Stimulated activated naive CD8-positive, alpha-beta T cell treated with anti-CD3 and anti-CD28 coated beads, Interleukin-15, Interleukin-2, amounts not matched to agents 100 U/mL and 50 U/mL, for 24 hours (primary cell): ENCODE results near the gene SPIRE1.

ENCODE experiments used
- ATAC-seq: fragments of 150-1000 bp; cut with Tn5 transposase; one replicate; pipeline ENCODE4 v1.10.0; 2021
- DNase-seq: peaks from one replicate; pipeline ENCODE4 v3.0.0; 2021

SPIRE1 gene

DNA sequence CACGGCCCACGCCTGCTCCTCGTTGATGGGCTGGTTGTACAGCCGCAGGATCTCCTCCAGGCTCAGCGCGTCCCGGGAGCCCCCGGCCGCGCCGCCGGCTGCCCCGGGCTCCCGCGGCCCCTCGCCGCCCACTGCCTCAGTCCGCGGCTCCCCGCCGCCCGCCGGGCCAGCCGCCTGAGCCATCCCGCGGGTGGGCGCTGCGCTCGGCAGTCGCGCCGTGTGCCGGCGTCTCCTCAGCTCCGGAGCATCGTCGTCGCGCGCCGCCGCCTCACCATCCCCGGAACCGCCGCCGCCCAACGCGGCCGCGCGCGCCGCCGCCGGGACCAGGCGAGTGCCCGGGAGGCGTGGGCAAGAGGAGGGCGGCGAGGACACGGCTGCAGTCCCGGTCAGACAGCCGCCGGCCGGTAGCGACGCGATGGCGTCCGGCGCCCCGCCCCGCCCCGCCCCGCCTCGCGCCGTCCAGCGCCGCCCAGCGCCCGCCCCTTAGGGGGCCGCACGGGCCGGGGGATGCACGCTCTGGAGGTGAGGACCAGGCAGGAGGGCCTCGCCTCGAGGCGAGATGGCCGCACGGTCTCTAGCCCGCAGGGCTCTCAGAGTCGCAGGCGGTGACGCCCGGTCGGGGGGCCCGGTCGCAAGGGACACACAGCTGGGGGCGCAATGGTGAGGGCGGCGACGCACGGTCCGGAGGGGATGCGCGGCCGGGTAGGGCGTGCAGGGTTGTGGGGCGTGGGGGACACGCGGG lies at the start of gene SPIRE1:
Gene SPIRE1 (minus strand): TSS at position 424 of the 742 bp plus-strand sequence. CDS start 241 bp downstream, at position 183.
- DNase-seq (peak; percentile 41), ATAC-seq (peak; percentile 69)

DNA sequence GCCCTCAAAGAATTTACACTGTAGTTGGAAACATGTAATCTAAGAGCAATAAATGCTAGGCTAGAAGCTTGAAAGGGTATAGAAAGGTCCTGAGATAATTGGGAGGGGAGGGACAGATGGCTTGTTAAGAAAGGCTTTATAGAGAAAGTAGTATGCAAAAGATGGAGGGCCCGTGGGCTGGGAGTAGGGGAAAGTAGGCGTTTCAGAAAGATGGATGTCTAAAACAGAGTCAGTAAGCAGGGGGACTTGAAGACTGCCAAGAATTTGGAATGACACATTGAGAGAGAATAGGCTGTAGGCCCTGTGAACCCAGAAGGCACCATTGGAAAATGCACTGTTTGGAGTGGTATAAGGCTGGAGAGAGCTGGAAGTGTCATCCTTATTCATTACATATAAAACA lies 45.8 kb upstream of the SPIRE1 start:
- DNase-seq: no peak

DNA sequence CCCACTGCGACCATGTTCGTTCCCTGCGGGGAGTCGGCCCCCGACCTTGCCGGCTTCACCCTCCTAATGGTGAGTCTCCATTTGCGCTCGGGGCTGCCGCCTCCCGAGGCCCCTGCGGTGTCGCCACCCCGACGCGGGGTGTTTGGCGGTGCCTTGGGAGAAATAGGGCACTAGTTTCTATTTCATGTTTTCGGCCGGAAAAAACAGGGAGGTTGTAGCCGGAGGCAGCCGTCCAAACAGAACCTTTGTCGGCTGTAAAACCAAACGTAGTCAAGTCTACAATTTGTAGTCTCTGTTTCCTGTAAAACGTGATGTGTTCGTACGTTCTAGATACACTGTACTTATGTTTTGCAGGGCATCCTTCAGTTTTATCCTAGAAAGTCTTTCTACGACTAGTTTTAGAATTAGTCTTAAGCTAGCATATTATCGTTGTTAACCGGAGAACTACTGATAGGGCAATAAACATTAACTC lies 45.2 kb upstream of the SPIRE1 start:
- ATAC-seq: no peak
- no peak for DNase-seq

More for the DNA sequence above, 45.8 kb upstream of the SPIRE1 start:
- ATAC-seq: no peak

DNA sequence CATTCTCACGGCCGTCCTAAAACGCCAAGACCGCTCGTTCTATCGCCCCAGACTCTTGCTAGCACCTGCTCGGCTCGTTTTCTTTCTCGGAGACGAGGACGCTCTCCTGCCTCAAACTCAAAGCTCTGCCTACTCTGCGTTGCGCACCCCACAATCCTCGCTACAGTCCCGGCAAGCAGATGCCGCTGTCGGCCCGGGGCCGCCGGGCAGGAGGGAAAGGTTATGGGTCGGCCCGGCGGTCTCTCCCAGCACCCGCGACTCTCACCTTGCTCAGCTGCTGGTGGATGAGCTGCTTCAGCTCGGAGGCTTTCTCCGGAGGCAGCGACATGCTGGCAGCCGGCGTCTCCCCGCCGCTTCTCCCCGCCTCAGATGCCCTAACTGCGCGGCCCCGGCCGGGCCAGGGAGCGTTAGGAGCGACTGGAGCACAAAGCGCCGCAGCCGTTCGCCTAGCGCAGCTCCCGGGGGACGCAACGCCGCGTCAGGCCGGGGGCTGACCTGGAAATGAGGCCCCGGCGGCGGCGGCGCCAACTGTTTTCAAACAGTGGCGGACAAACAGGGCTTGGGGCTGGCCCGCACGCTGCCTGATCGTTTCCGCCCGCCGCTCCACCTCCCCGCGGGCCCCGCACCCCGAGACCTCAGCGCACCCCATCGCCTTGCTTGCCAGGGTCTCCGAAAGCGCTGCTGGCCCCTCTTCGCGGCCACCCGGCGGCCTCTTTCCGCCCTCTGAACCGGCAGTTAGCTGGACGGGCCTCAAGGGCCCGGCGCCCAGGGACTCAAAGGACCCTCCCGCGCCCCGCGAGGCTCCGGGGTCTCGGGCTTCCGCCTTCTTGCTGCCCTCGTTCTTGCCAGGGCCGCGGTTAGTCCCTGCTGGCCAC lies 44.6 kb upstream of the SPIRE1 start, which contains the start of the genes CEP76 and PSMG2:
Gene CEP76 (minus strand): TSS at position 503 of the 875 bp plus-strand sequence. CDS start 175 bp downstream, at position 328.
Gene PSMG2 (plus strand): TSS at position 822 of the 875 bp plus-strand sequence. CDS start 66 bp downstream, outside the sequence.
- ATAC-seq (peak; percentile 88), DNase-seq (peak; percentile 89)

DNA sequence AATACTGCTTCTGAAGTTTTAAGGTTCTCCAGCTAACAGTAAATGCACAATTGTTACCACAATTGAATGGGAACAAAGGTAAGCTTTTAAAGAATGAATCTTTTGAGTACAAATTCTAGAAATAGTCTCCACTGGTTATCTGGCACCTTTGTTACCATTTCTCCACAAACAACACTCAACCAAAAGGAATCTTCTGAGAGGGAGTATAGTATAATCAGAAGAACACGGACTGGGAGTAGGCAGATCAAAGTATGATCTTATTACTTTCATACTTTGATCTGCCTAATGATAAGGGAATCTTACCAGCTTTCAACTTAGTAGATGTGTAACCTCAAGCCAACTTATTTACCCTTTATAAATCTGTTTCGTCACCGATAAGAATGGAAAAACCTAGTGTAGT lies 43.3 kb upstream of the SPIRE1 start:
- ATAC-seq: peak; percentile 34
- DNase-seq: no peak

DNA sequence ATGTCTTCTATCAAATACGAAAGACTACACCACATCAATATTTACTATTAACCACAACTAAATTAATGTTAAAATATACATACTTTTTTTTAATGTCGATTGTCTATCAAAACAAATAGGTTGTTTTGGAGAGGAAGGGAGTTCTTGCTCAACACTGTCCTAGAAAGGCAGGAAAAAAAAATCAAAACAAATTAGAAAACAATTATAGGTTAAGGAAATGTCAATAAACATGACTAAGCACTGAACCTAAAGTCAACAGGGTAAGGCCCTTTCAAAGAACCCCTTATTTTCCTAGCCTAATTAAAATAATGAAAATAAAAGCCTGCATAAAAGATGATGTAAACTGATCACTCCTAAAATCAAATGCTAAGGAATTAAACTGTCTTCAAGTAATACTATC lies 41.8 kb upstream of the SPIRE1 start:
- DNase-seq: no peak
- no peak for ATAC-seq

DNA sequence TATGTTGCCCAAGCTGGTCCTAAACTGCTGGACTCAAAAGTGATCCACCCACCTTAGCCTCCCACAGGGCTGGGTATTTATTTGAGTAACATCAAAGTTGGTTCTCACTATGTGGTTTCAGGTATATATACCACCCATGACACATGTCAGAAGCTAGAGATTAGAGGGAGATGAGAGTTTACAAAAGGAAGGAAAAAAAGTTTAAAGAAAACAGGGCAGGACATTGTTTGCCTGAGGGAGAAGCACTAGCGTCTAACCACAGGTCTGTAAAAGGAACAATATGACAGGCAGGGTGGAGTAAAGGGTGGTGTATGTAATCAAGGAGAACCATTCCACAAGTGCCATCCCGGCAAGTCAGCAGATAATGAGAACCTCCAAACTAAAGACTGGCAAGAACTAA lies 36.1 kb upstream of the SPIRE1 start:
- no peak for ATAC-seq

DNA sequence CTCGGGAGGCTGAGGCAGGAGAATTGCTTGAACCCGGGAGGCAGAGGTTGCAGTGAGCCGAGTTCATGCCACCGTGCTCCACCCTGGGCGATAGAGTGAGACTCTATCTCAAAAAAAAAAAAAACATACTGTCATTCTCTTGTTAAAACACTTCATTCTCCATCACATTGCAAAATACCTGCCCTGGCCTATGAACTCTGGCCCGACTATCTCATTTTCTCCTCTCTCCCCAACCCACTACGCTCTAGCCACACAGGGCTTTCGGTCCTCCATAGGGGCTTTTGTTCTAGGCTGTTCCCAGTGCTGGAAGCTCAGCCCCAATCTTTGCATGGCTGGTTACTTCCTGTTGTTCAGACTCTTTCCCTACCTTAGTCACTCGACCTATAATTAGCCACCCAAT lies 34.3 kb upstream of the SPIRE1 start:
- no peak for ATAC-seq
- DNase-seq: no peak

More for the DNA sequence above, 36.1 kb upstream of the SPIRE1 start:
- DNase-seq: no peak

DNA sequence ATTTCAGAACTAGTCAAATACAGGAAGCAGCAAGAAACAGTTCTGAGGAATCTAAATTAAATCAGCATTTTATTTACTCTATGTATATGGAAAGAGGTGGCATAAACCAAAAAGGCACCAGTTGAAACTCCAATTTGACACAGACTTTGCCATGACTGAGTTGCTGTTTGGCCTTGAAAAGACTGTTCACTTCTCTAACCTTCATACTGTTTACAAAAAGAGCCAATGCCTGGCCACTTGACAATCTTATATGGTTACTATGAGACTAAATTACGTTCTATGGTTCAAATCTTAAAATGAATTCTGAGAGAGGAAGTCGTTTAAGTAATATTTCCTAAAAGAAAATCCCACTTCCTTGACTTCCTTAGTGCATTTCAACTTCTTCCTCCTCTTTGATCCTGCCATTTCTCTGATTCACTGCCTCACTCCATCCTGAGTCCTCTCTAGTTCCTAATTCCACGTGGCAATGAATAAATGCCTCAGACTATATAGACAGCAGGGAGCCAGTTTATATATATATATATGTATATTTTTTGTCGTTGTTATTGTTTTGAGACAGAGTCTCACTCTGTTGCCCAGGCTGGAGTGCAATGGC lies 31.4 kb upstream of the SPIRE1 start:
- no peak for ATAC-seq

DNA sequence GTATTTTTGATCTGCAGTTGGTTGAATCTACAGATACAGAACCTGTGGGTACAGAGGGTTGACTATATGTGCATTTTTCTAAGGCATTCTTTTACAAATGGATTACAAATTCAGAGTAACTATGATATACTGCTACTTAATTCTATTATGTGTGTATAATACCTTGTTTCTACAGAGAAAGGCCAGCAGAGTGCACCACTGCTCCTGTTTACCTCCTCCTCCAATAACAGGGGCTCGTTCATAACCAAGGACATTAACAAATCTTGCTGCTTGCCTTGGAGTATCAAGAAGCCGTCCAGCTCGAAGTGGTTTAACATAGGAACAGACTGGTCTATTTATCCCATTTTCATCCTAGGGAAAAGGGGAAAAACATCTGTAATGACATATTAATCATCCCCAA lies 28.2 kb upstream of the SPIRE1 start:
- ATAC-seq: no peak
- no peak for DNase-seq

More for the DNA sequence above, 31.4 kb upstream of the SPIRE1 start:
- no peak for DNase-seq

DNA sequence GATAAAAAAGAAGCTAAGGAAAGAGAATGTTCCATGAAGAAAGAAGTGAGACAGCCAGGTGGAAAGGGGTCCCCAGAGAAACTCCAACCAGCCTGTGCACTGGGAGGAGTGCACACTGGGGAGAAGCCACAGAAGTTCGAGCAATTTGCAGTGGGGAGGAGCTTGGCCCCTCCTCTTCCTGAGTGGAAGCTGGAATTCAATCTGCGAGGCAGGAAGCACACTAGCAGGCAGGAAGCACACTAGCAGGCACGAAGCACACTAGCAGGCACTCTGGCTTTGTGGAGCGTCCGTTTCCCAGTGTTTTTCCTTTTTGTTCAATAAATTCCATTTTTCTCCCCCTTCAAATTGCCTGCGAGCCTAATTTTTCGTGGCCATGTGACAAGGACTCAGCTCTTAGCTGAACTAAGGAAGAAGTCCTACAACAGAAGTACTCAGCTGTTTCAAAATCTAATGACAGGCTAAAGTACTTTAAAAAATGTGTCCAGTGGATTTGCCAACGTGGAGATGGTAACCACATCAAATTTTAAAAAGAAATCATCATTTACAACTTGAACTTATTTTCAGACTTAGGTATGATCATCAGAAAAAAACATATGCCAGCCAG lies 21.4 kb upstream of the SPIRE1 start:
- ATAC-seq (no peak), DNase-seq (no peak)

DNA sequence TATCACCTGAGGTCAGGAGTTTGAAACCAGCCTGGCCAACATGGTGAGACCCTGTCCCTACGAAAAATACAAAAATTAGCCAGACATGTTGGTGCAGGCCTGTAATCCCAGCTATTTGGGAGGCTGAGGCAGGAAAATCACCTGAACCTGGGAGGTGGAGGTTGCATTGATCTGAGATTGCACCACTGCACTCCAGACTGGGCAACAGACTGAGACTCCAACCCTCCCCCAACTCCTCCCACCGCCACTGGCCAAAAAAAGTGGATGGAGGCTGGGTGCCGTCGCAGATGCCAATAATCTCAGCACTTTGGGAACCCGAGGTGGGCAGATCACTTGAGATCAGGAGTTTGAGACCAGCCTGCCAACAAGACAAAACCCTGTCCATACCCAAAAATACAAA lies 10.1 kb upstream of the SPIRE1 start:
- no peak for DNase-seq
- no peak for ATAC-seq

DNA sequence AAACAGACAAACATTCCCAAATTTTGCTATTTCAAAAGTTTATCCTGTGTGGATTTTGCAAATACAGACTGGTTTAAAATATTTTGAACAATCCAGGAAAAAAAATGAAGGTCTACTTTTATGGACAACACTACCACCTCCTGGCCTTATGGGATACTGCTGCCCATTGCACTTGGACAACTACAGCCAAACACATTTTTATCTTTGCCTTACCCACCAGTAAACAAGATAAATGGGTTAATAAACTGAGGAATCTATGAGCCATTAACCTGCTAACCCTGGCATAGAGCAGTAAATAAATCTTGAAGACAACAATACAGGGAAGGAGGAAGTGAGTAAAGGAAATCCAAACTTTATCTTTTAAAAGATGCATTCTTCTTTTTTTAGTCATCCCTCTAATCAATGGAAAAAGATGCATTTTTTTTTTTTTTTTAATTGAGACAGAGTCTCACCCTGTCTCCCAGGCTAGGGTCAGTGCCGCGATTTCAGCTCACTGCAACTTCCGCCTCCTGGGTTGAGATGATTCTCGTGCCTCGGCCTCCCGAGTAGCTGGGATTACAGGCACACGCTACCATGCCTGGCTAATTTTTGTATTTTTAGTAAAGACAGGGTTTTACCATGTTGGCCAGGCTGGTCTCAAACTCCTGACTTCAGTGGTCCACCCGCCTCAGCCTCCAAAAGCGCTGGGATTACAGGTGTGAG lies 2.1 kb upstream of the SPIRE1 start:
- ATAC-seq (no peak), DNase-seq (peak; percentile 35)

DNA sequence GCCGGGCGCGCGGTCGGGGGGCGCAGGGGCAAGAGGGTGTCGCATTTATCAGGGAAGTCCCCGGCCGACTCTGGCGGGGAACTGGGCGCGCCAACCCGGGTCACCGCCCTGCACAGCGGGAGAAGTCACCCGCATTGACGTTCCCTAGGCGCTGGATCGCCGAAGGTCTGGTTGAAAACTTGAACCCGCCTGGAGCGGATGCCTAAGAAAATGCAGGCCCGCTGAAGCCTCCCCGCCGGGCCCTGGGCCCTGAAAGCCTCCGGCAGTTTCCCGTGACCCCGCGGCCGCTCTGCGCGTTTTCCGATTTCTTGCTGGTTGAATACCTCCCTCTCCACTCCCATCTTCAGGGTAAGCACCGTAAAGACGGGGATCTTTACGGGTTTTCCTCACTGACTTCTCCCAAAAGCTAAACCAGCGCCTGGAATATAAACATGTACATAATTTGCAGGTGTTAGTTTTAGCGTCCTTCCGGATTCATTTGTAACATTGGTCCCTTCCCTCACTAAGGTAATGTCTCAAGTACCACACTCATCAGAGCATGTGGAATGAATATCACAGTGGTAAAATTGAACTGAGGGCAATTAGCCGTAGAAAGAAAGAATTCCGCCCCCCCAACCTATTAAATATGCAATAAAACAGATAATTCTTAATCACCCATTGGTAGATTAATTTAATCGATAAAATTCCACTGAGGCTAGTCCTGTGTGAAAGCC lies 675 bp upstream of the SPIRE1 start:
- peak; percentile 38 for DNase-seq

DNA sequence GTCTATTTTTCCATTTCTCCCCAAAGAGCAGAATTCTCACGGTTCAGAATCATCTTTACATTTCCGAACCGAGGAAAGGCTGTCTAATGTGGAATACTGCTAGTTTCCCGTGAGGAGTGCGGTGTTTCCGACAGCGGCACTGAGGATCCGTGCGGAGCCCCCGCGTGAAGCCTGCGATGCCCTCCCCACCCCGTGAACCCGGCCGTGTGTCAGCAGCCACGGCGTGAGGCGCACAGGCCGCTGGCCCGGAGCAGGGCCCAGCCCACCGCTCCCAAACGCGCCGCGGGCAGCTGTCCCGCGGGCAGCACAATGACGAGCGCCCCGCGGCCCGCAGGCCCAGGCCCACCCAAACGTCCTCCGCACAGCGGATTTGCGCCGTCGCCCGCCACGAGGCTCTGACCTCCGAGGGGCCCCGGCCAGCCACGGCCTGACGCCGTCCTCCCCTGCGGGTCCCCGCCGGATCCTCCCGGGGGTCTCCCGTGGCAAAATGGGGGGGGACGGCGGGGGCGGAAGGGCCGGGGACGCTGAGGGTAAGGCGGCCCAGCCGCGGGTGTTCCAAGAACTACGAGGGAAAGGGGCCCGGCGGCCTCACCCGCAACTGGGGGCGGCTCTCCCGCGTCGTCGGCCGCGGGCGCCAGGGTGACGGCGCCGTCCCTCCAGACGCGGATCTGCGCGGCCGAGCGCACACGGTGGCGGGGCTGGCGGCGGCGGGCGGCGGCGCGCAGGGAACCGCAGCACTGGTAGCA lies 796 bp downstream of the SPIRE1 start:
- ATAC-seq: peak; percentile 29
- DNase-seq: peak; percentile 22

More for the DNA sequence above, 675 bp upstream of the SPIRE1 start:
- ATAC-seq: no peak

DNA sequence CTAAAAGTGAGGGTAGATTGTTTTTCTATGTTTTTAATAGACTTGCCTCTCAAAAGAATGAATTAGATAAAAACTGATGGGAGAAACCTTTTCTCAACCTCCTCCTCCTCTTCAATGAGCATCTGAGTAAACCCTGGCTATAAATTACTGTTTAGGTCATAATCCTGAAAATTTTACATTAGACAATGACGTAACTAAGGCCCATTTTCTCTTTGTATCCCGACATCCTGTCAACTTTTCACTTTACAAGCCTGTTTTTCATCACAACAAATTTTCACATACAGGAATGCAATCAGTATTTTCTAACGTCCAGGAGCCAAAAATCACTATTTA lies 1.3 kb downstream of the SPIRE1 start:
- DNase-seq (no peak), ATAC-seq (no peak)

DNA sequence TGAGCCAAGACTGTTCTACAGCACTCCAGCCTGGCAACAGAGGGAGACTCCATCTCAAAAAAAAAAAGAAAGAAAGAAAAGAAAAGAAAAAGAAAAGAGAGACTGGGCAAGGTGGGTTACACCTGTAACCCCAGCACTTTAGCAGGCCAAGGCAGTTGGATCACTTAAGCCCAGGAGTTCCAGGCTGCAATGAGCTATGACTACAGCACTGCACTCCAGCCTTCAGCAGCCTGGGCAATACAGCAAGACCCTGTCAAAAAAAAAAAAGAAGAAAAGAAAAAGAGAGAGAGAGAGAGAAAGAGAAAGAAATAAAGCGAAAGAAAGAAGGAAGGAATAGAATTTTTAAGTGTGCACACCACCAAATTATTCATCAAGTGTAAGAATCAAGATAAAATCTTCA lies 2.9 kb downstream of the SPIRE1 start:
- no peak for DNase-seq
- no peak for ATAC-seq

DNA sequence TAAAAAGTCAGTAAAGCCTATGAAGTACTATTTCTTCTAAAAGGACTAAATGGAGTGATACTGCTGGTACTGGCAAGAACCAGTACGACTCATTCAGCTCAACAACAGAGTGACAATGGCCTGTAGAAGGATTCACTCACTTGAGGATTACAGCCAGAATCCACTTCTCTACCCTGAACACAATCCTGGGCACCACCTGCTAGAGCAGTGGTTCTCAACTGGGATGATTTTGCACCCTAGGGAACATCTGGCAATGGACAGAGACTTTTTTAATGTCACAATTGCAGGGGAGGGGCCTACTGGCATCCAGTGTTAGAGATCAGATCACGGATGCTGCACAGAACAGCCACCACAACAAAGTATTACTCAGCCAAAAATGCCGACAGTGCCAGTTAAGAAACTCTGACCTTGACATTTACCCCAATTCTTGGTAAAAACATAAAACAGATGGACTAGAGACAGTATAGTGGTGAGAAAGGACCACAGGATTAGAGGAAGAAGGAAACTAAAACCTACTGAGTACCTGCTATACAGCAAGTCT lies 5.0 kb downstream of the SPIRE1 start:
- DNase-seq (peak; percentile 15), ATAC-seq (peak; percentile 61)

DNA sequence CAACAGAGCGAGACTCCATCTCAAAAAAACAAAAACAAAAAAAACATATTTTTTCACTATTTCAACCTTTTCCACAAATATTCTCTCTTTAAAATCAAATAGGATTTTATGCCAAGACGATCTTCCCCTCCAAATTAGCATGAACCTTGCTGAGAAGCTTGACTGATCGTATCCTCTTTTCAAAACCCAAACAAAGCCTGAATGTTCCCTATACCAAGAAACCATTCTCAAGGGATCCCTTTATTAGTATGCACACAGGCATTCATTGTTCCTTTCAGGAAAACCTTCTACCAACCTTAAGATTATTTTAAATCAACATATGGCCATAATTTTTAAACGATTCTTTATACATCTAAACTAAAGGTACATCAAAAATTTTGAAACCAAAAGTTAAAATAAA lies 6.3 kb downstream of the SPIRE1 start:
- ATAC-seq (no peak), DNase-seq (no peak)

DNA sequence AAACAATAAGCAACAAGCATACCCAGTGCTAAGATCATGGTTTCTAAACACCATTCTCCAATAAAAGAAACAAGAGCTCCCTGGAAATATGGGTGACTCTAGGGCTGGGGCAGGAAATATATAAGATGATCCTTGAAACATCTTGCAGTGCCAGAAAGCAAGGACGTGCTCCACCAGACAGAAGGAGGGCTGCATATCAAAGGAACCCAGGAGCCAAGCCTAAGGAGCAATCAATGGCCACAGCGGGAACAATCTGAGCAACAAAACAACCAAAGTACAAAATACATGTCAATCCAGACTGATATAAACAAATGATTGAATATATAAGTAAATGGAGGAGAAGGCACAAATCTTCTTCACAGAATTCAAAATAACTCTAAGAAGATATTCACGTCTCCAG lies 10.1 kb downstream of the SPIRE1 start:
- DNase-seq (no peak), ATAC-seq (no peak)
